ENCODE measurements around the gene FAM107A.

- no peak for TF ChIP-seq CTCF (conservative IDR thresholded peaks at IDR 0.05; ENCODE audit: low read length)
- TF ChIP-seq EZH2phosphoT487 (IDR thresholded peaks at IDR 0.05; ENCODE audit: borderline replicate concordance), result no peak
These were observed 48.1 kb upstream of the FAM107A start for GRCh38 chr3:58625196-58625824.

Data from Loucy (cell line).